GM06990 (cell line): ENCODE results near the gene CIC.
A peak's percentile ranks its signal among the peaks of the same experiment; 100 is the strongest.

Source experiments
- DNase-seq: peaks from one replicate; pipeline ENCODE4 v3.0.0-alpha.2; 2011; ENCODE audit not compliant: insufficient read length; ENCODE audit errors: extremely low read depth
- H3K27me3 ChIP-seq: replicated peaks from 2 replicates; pipeline ENCODE4 v1.6.0; 2011; ENCODE audit warnings: low read length; ENCODE audit not compliant: control insufficient read depth, insufficient read depth
- H3K36me3 ChIP-seq: 2 replicates; pipeline ENCODE4 v1.5.1; 2011; ENCODE audit warnings: low read length; ENCODE audit not compliant: control insufficient read depth, insufficient read depth
- H3K4me3 ChIP-seq: replicated peaks from 2 replicates; pipeline ENCODE4 v1.5.1; 2011; ENCODE audit warnings: low read depth, mild to moderate bottlenecking, control low read depth, low read length
- TF ChIP-seq, protein P1 (sequence below): IDR thresholded peaks from 2 replicates; pipeline ENCODE4 v1.5.1; 2011; ENCODE audit warnings: low read length, control low read depth, mild to moderate bottlenecking, inconsistent platforms; ENCODE audit not compliant: insufficient read depth, poor library complexity, severe bottlenecking

Gene CIC

GRCh38 chr19:42293540-42293939, 24.5 kb downstream of the CIC start:
- Histone ChIP-seq H3K4me3 (no peak overlapping the region), H3K27me3 (no peaks in the 10 kb centered on the region), H3K36me3 (peaks cover 56% of the 10 kb centered on the region)
- TF ChIP-seq, protein P1, sequence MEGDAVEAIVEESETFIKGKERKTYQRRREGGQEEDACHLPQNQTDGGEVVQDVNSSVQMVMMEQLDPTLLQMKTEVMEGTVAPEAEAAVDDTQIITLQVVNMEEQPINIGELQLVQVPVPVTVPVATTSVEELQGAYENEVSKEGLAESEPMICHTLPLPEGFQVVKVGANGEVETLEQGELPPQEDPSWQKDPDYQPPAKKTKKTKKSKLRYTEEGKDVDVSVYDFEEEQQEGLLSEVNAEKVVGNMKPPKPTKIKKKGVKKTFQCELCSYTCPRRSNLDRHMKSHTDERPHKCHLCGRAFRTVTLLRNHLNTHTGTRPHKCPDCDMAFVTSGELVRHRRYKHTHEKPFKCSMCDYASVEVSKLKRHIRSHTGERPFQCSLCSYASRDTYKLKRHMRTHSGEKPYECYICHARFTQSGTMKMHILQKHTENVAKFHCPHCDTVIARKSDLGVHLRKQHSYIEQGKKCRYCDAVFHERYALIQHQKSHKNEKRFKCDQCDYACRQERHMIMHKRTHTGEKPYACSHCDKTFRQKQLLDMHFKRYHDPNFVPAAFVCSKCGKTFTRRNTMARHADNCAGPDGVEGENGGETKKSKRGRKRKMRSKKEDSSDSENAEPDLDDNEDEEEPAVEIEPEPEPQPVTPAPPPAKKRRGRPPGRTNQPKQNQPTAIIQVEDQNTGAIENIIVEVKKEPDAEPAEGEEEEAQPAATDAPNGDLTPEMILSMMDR = no peak
- no peak for DNase-seq

DNA sequence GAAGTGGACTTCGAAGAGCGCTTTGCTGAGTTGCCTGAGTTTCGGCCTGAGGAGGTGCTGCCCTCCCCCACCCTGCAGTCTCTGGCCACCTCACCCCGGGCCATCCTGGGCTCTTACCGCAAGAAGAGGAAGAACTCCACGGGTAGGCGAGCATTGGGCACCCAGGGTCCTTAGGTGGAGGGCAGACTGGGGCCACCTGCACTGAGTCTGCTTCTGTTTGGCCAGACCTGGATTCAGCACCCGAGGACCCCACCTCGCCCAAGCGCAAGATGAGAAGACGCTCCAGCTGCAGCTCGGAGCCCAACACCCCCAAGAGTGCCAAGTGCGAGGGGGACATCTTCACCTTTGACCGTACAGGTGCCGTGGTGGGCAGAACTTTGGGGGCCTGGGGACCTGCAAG, 24.9 kb downstream of the CIC start:
- TF ChIP-seq, protein P1 = no peak
- Histone ChIP-seq H3K4me3 (no peak overlapping the region), H3K36me3 (peaks cover 56% of the 10 kb centered on the region), H3K27me3 (no peaks in the 10 kb centered on the region)
- DNase-seq = no peak

- H3K4me3 ChIP-seq = no peak overlapping the region
- DNase-seq = no peak
- TF ChIP-seq, protein P1 = no peak
- H3K27me3 ChIP-seq = no peaks in the 10 kb centered on the region
- H3K36me3 ChIP-seq = peaks cover 49% of the 10 kb centered on the region
Measured at GRCh38 chr19:42294471-42295137, 25.6 kb downstream of the CIC start.

- H3K36me3 ChIP-seq = peaks cover 42% of the 10 kb centered on the region
Measured at GRCh38 chr19:42295342-42295741, 26.3 kb downstream of the CIC start.

DNA sequence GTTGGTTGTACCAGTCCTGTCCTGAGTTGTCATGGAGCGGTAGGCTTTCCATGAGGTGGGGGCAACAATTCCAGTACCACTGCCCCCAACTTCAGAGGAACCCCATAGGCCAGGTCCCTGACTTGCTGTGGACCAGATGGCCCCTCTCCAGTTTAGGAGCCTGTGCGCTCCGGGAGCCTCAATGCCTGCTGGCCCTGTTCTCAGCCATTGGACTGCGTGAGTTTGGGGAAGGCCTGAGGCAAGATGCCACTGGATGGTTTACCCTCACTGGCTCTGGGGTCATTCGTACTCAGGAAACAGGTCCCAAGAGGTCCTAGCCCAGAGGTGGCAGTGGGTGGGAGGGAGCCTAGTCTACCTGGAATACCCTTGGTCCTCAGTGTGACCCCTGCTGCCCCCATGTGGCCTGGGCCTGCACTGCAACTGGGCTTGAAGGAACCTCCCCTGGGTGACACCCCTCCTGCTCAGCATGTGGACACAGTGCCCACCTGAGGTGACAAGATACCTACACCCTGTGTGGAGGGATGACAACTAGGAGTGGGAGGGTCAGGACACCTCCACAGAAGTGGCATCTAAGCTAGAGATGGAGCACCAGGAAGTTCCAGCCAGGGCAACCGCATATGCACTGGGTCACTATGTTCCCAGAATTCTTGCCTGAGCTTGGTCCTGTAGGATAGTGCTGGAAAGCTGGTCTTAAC, 26.9 kb downstream of the CIC start:
- Histone ChIP-seq H3K36me3 (peaks cover 38% of the 10 kb centered on the region), H3K4me3 (no peak overlapping the region), H3K27me3 (no peaks in the 10 kb centered on the region)
- TF ChIP-seq, protein P1 = peak; percentile 99
- peak; percentile 73 for DNase-seq

More at GRCh38 chr19:42295342-42295741, 26.3 kb downstream of the CIC start:
- TF ChIP-seq, protein P1 = no peak
- Histone ChIP-seq H3K4me3 (no peak overlapping the region), H3K27me3 (no peaks in the 10 kb centered on the region)
- DNase-seq = no peak

- DNase-seq = no peak
- Histone ChIP-seq H3K4me3 (no peak overlapping the region), H3K27me3 (no peaks in the 10 kb centered on the region), H3K36me3 (peaks cover 31% of the 10 kb centered on the region)
- TF ChIP-seq, protein P1 = no peak
Measured at GRCh38 chr19:42297039-42297438, 28.0 kb downstream of the CIC start.
